ENCODE measurements around the gene XRCC4. TPM values are rescaled to one million over a fixed set of nuclear protein-coding genes. Genes with fewer than 3 reads are reported as not detected.

XRCC4 gene
- polyA plus RNA-seq, 1 of the 3 experiments (the other 2 are of a cell fraction) = 1.8 TPM

DNA sequence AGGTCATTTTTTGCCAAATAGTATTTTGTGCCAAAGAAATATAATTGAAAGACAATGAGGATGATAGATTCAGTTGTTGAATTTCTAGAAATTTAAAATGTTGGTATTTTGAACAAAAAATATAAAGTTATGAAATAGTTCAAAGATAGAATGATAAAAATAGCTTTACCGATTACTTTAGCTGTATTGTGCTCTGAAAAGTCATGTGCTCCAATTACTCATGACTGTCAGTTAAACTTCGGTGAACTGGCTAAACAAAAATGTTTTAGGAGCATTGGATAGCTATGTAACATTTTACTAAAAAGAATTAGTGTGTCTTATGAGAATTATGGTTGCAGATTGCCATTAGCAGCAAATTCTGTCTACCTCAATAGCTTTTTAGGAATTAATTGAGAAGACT, 216.9 kb downstream of the XRCC4 start (continued):
- TF ChIP-seq, protein P1, sequence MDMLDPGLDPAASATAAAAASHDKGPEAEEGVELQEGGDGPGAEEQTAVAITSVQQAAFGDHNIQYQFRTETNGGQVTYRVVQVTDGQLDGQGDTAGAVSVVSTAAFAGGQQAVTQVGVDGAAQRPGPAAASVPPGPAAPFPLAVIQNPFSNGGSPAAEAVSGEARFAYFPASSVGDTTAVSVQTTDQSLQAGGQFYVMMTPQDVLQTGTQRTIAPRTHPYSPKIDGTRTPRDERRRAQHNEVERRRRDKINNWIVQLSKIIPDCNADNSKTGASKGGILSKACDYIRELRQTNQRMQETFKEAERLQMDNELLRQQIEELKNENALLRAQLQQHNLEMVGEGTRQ (IDR thresholded peaks at IDR 0.05; ENCODE audit: borderline replicate concordance, low read depth, low read length) = no peak
- TF ChIP-seq FOXM1 (IDR thresholded peaks at IDR 0.05; ENCODE audit: low read depth) (no peak), GABPA (IDR thresholded peaks at IDR 0.05; ENCODE audit: low read depth) (no peak)

DNA sequence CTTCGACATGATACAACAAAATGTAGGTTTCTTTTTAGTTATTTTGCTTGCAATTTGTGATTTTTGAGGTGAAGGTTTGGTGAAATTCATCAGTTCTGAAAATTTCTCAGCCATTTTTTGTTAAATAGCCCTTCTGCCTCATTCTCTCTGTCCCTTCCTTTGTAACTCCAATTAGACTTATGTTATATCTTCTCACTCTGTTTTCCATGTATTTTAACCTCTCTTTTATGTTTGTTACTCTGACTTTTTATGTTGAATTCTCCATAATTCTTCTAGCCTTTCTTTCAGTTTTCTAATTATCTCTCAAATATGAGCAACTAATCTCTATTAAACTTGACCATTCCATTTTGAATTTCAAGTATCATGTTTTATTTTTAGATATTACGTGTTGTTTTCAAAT, 222.0 kb downstream of the XRCC4 start:
- ChIA-PET CTCF (no interaction called here), POLR2A (no interaction called here)
- TF ChIP-seq, protein P2, sequence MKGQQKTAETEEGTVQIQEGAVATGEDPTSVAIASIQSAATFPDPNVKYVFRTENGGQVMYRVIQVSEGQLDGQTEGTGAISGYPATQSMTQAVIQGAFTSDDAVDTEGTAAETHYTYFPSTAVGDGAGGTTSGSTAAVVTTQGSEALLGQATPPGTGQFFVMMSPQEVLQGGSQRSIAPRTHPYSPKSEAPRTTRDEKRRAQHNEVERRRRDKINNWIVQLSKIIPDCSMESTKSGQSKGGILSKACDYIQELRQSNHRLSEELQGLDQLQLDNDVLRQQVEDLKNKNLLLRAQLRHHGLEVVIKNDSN (IDR thresholded peaks at IDR 0.05; ENCODE audit: borderline replicate concordance, low read depth) = no peak
- TF ChIP-seq FOXJ3 (CRISPR knock-in tag; IDR thresholded peaks at IDR 0.05) = no peak
- no peak for TF ChIP-seq TAF1 (IDR thresholded peaks at IDR 0.05; ENCODE audit: borderline replicate concordance, low read depth, low read length)
- Histone ChIP-seq H3K27me3 (ENCODE audit: insufficient read depth) (no peaks in the 10 kb centered on the region), H3K4me3 (ENCODE audit: low read depth in 2 of 2, low read length in 1 of 2) (no peak overlapping the region), H3K4me1 (ENCODE audit: control insufficient read depth in 1 of 2, insufficient read depth in 2 of 2, low read depth in 1 of 2, low read length in 1 of 2) (no peaks in the 10 kb centered on the region), H3K36me3 (replicated peaks in 1 of 2; ENCODE audit: control insufficient read depth in 1 of 2, insufficient read depth in 2 of 2, low read length in 1 of 2) (peaks cover 0 to 15% of the 10 kb centered on the region in 2 experiments), H4K20me1 (ENCODE audit: insufficient read depth) (no peaks in the 10 kb centered on the region), H3F3A (replicated peaks; ENCODE audit: insufficient read depth) (peaks cover 3% of the 10 kb centered on the region), H3K9me2 (peaks cover 4% of the 10 kb centered on the region; the same call in 1 of the 2 replicates), H3K79me2 (ENCODE audit: insufficient read depth) (no peaks in the 10 kb centered on the region), H3K9me3 (peaks cover 14% of the 10 kb centered on the region), H3K9ac (no peak overlapping the region), H3K4me2 (no peak overlapping the region), H2AFZ (ENCODE audit: low read depth) (no peak overlapping the region), H3K27ac (ENCODE audit: low read depth in 2 of 2, low read length in 1 of 2) (no peak overlapping the region)
- 90% methylated on average over 2 of the region's 2 CpGs for WGBS (ENCODE audit: low lambda C conversion rate)
- DNase-seq = no peak

DNA sequence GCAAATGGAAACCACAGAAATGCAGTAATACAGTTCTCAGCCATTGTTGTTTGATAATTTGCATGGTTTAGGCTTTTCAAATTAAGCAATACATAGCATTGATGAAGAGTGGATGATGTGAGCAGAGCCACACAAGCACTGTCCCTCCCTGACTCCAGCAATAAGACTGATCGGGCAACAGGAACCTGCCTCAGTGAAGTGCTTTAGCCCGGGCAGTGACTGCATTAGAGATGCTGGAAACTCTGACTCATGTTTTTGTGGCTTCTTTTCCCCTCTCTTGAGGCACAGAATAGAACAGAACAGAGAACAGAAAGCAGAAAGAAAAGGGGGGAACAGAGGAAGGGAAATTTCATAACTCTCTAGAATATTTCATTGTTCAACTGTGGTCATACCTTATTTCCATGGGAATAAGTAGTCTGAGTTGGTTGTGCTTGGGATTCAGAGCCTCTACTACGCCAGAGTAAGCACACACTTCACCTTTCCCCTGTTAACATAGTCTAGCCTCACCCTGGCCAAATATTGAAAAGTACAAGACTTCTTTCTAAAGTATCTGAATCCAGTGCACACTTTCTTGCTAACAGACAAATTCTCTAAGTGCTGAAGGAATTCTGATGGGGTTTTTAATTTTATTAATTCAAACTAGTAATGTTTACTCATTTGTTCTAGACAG, 229.4 kb downstream of the XRCC4 start:
- Histone ChIP-seq H3K27me3 (ENCODE audit: insufficient read depth) (no peaks in the 10 kb centered on the region), H3K79me2 (ENCODE audit: insufficient read depth) (no peaks in the 10 kb centered on the region), H3K9me2 (no peaks in the 10 kb centered on the region; the same call in 1 of the 2 replicates), H3K4me3 (ENCODE audit: low read depth in 2 of 2, low read length in 1 of 2) (0 out of 4 replicates have a peak overlapping the region, but pooled peaks of 1 of the 2 experiments have one; percentile 4), H3K4me1 (ENCODE audit: control insufficient read depth in 1 of 2, insufficient read depth in 2 of 2, low read depth in 1 of 2, low read length in 1 of 2) (peaks cover 0 to 12% of the 10 kb centered on the region in 2 experiments), H4K20me1 (ENCODE audit: insufficient read depth) (no peaks in the 10 kb centered on the region), H3K4me2 (peak overlapping the region; percentile 55; the same call in 1 of the 2 replicates), H3K36me3 (replicated peaks in 1 of 2; ENCODE audit: control insufficient read depth in 1 of 2, insufficient read depth in 2 of 2, low read length in 1 of 2) (no peaks in the 10 kb centered on the region), H3K9ac (peak overlapping the region; percentile 58; the same call in 1 of the 2 replicates), H3K9me3 (no peaks in the 10 kb centered on the region), H2AFZ (ENCODE audit: low read depth) (0 out of 2 replicates have a peak overlapping the region, but pooled peaks have one; percentile 47), H3F3A (replicated peaks; ENCODE audit: insufficient read depth) (peaks cover 17% of the 10 kb centered on the region), H3K27ac (ENCODE audit: low read depth in 2 of 2, low read length in 1 of 2) (peak overlapping the region; percentile 53 to 83; a peak in 3 of 4 replicates)
- WGBS (ENCODE audit: low lambda C conversion rate) = 9% methylated on average over 3 of the region's 3 CpGs
- no peak for DNase-seq
- CTCF ChIA-PET = interaction anchor here (0.6 kb wide), 1 partner anchor 206 kb away, joined by 3 read pairs; no protein-coding TSS in a partner anchor
- POLR2A ChIA-PET = no interaction called here
- TF ChIP-seq RXRA (IDR thresholded peaks at IDR 0.05; ENCODE audit: borderline replicate concordance, low read depth) (no peak), GATA2 (CRISPR knock-in tag; IDR thresholded peaks at IDR 0.05) (no peak), FOSL2 (IDR thresholded peaks at IDR 0.05; ENCODE audit: borderline replicate concordance, low read depth) (peak; percentile 69; the same call in 1 of the 2 replicates), TCF12 (IDR thresholded peaks at IDR 0.05) (peak; percentile 57), TAF1 (IDR thresholded peaks at IDR 0.05; ENCODE audit: borderline replicate concordance, low read depth, low read length) (no peak), SIN3A (IDR thresholded peaks at IDR 0.05; ENCODE audit: borderline replicate concordance, low read depth, low read length) (0 out of 2 replicates have a peak, but pooled peaks have one; percentile 30), NRF1 (IDR thresholded peaks at IDR 0.05; ENCODE audit: low read depth, low read length) (no peak), YY1 (IDR thresholded peaks at IDR 0.05; ENCODE audit: low read depth) (no peak), NFIC (IDR thresholded peaks at IDR 0.05; ENCODE audit: borderline replicate concordance) (no peak), ZBTB33 (IDR thresholded peaks at IDR 0.05; ENCODE audit: borderline replicate concordance, low read depth) (no peak), TEAD4 (IDR thresholded peaks at IDR 0.05; ENCODE audit: borderline replicate concordance, insufficient read depth) (no peak), CHD2 (IDR thresholded peaks at IDR 0.05; ENCODE audit: low read length, partially characterized antibody) (no peak), POLR2AphosphoS5 (IDR thresholded peaks at IDR 0.05; ENCODE audit: low read depth, low read length) (peak; percentile 16; the same call in 1 of the 2 replicates)
- TF ChIP-seq, protein P3, sequence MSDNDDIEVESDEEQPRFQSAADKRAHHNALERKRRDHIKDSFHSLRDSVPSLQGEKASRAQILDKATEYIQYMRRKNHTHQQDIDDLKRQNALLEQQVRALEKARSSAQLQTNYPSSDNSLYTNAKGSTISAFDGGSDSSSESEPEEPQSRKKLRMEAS (IDR thresholded peaks at IDR 0.05; ENCODE audit: low read depth) = peak; percentile 38; the same call in 1 of the 2 replicates
- TF ChIP-seq, protein P1 (IDR thresholded peaks at IDR 0.05; ENCODE audit: borderline replicate concordance, low read depth, low read length) = no peak
